ENCODE data around the gene EMC8. TPM values are rescaled to one million over a fixed set of nuclear protein-coding genes. Genes with fewer than 3 reads are reported as not detected.

Gene EMC8
- total RNA-seq, 4 donors from 2014 or later = 11.8 to 26.6 (median 16.7) TPM

- Histone ChIP-seq H3K27ac (no peak overlapping the region), H3K4me3 (no peak overlapping the region), H3K36me3 (no peaks in the 10 kb centered on the region), H3K27me3 (no peaks in the 10 kb centered on the region), H3K4me1 (no peaks in the 10 kb centered on the region), H3K9me3 (no peaks in the 10 kb centered on the region)
- no peak for DNase-seq
- intact Hi-C loops (cut with DNase I; ENCODE audit: low total_unique reads) = no loop called here
- TF ChIP-seq CTCF (IDR thresholded peaks at IDR 0.05) = no peak
Observed at GRCh38 chr16:85728879-85729278, 70.5 kb downstream of the EMC8 start.

MicroRNAs encoded within 50 kb of the gene (microRNA counts, 767-probe panel; counts per million panel counts)
- microRNA hsa-miR-1910 = 0 counts per million in 2 donors

Small RNAs within 50 kb of the gene (microRNA-seq; reads per million reads assigned to microRNA genes)
- gene MIR1910 (ENCODE audit: borderline microRNAs expressed, borderline replicate concordance) = not detected

Small RNAs within 50 kb of the gene (small RNA-seq; reads per million reads assigned to genes)
- gene RNU1-103P = not detected

Other genes with a start within 250 kb of the EMC8 start
- gene GSE1, start 186.2 kb downstream of the EMC8 start, total RNA-seq = 100 to 1,000 TPM in 1 of 4 donors, 10 to 100 TPM in 3; 32.6 to 128 (median 73.9) TPM
- 10 to 100 TPM in 1 of 4 donors, 1 to 10 TPM in 1, not detected in 2; 2.0 to 10.4 TPM for gene GINS2, start 110.6 kb downstream of the EMC8 start, total RNA-seq
- 1 to 10 TPM in 2 of 4 donors, not detected in 2; 2.5 to 6.4 TPM for gene C16orf74, start 48.4 kb downstream of the EMC8 start, total RNA-seq
- gene COX4I1, start 151 bp upstream of the EMC8 start, total RNA-seq = 100 to 1,000 TPM; 199 to 836 (median 287) TPM
- gene IRF8, start 99.6 kb upstream of the EMC8 start, total RNA-seq = 10 to 100 TPM in 1 of 4 donors, 1 to 10 TPM in 2, not detected in 1; 3.7 to 17.3 (median 3.8) TPM

All from uterus (tissue), 4 donors.